IPS-18c (cell line): Measurements from ENCODE around the gene TPSB2.

Source experiments
- H3K4me3 ChIP-seq: 2 replicates; pipeline ENCODE4 v1.7.0; 2013; ENCODE audit warnings: low read depth, mild to moderate bottlenecking, low read length, moderate library complexity; ENCODE audit not compliant: insufficient read depth
- H3K9me3 ChIP-seq: one replicate; pipeline ENCODE4 v1.6.1; 2013; ENCODE audit warnings: mild to moderate bottlenecking, low read length, moderate library complexity; ENCODE audit not compliant: control insufficient read depth, insufficient read depth

Gene TPSB2

GRCh38 chr16:1182950-1183907 is 46.8 kb downstream of the TPSB2 start:
- Histone ChIP-seq H3K4me3 (no peak overlapping the region), H3K9me3 (peaks cover 2% of the 10 kb centered on the region)

- Histone ChIP-seq H3K4me3 (no peak overlapping the region), H3K9me3 (peaks cover 2% of the 10 kb centered on the region)
These were observed 47.7 kb downstream of the TPSB2 start for GRCh38 chr16:1182316-1182671.

GRCh38 chr16:1181404-1182315 is 48.3 kb downstream of the TPSB2 start:
- Histone ChIP-seq H3K9me3 (peaks cover 2% of the 10 kb centered on the region), H3K4me3 (no peak overlapping the region)

- no peak overlapping the region for H3K4me3 ChIP-seq
- H3K9me3 ChIP-seq, result peaks cover 2% of the 10 kb centered on the region
These were observed 49.2 kb downstream of the TPSB2 start for GRCh38 chr16:1180549-1181403.
